OCI-LY7 (cell line): ENCODE measurements around the gene CHRNA4. TPM values are rescaled to one million over a fixed set of nuclear protein-coding genes. Genes with fewer than 3 reads are reported as not detected.

Experiments used
- BruUV-seq: library from RNA; stranded (reverse); fragments of 400-500 nt; replicated peaks from 2 replicates; lab custom pipeline; 2021; lab: Mats Ljungman, UMichigan
- CTCF ChIA-PET: fragments of 300-600 bp; sonication (Branson Sonifier 250); formaldehyde crosslinking; loops from one replicate; lab custom pipeline; 2022; ENCODE audit warnings: antibody characterized with exemption; ENCODE audit not compliant: unreplicated experiment; lab: Charles Lee
- POLR2A ChIA-PET: fragments of 300-600 bp; sonication (Branson Sonifier 250); formaldehyde crosslinking; loops from one replicate; lab custom pipeline; 2022; ENCODE audit warnings: antibody characterized with exemption; lab: Charles Lee
- DNase-seq: peaks from one replicate; pipeline ENCODE4 v3.0.0-alpha.2; 2015; ENCODE audit warnings: low spot score
- H2AFZ ChIP-seq: fragments of 200-600 bp; sonication (generic), shearing (Covaris generic); 2 replicates; pipeline ENCODE4 v1.6.1; 2014; ENCODE audit warnings: mild to moderate bottlenecking, antibody characterized with exemption, low read length, moderate library complexity
- H3K27ac ChIP-seq: fragments of 200-600 bp; sonication (generic); 2 replicates; pipeline ENCODE4 v1.5.1; 2014; ENCODE audit warnings: mixed run types, low read depth, mild to moderate bottlenecking, moderate library complexity, low read length, inconsistent platforms; ENCODE audit not compliant: poor library complexity, severe bottlenecking
- H3K36me3 ChIP-seq: fragments of 200-600 bp; sonication (generic); 2 replicates; pipeline ENCODE4 v1.6.1; 2014; ENCODE audit warnings: mild to moderate bottlenecking, antibody characterized with exemption, low read length, moderate library complexity, mixed read lengths; ENCODE audit not compliant: insufficient read depth
- H3K4me1 ChIP-seq: fragments of 200-600 bp; sonication (generic); 2 replicates; pipeline ENCODE4 v1.5.1; 2014; ENCODE audit warnings: mild to moderate bottlenecking, low read length; ENCODE audit not compliant: insufficient read depth, poor library complexity, severe bottlenecking
- H3K4me2 ChIP-seq: fragments of 200-600 bp; sonication (generic); 2 replicates; pipeline ENCODE4 v1.6.1; 2014; ENCODE audit warnings: mild to moderate bottlenecking, low read length
- H3K4me3 ChIP-seq: fragments of 200-600 bp; sonication (generic); 2 replicates; pipeline ENCODE4 v1.5.1; 2014; ENCODE audit warnings: mild to moderate bottlenecking, low read depth, low read length; ENCODE audit not compliant: poor library complexity, severe bottlenecking
- H3K79me2 ChIP-seq: fragments of 200-600 bp; sonication (generic); 2 replicates; pipeline ENCODE4 v1.6.1; 2016; ENCODE audit warnings: low read depth, mild to moderate bottlenecking, low read length, moderate library complexity, mixed read lengths; ENCODE audit not compliant: insufficient read depth
- H3K9me2 ChIP-seq: fragments of 200-600 bp; sonication (generic); 2 replicates; pipeline ENCODE4 v1.6.1; 2016; ENCODE audit warnings: mild to moderate bottlenecking, low read length, mixed read lengths; ENCODE audit not compliant: insufficient read depth
- H3K9me3 ChIP-seq: fragments of 200-600 bp; sonication (generic); 2 replicates; pipeline ENCODE4 v1.6.1; 2014; ENCODE audit warnings: mild to moderate bottlenecking, mixed run types, low read length, mixed read lengths
- H4K20me1 ChIP-seq: fragments of 200-600 bp; sonication (generic); 2 replicates; pipeline ENCODE4 v1.6.1; 2014; ENCODE audit warnings: mild to moderate bottlenecking, antibody characterized with exemption, low read length, moderate library complexity, mixed read lengths; ENCODE audit not compliant: insufficient read depth
- EZH2phosphoT487 ChIP-seq: fragments of 200-600 bp; sonication (generic); IDR thresholded peaks from 2 replicates; pipeline ENCODE4 v1.6.1; 2018; ENCODE audit warnings: low read depth, borderline replicate concordance, mild to moderate bottlenecking, mixed run types, antibody characterized with exemption, low read length, moderate library complexity, mixed read lengths
- intact Hi-C: fragments of 100-400 bp; cut with micrococcal nuclease; formaldehyde crosslinking; loops from one replicate; pipeline ENCODE4 v1.10.0; 2022; ENCODE audit not compliant: unreplicated experiment
- total RNA-seq, 2 experiments: library from RNA; depleted of rRNA in 1 of 2; stranded (reverse); fragments of >200 nt in 1 of 2; shearing (Covaris generic) in 1 of 2; gene quantifications; 2 replicates each; pipeline ENCODE4 v1.2.3, GENCODE V29; 2014 to 2022
- TF ChIP-seq, protein P1 (sequence below): fragments of 200-600 bp; sonication (generic); conservative IDR thresholded peaks from 2 replicates; pipeline ENCODE4 v1.5.1; 2014; ENCODE audit warnings: mild to moderate bottlenecking, antibody characterized with exemption, low read length, moderate library complexity, mixed read lengths

CHRNA4 gene
- total RNA-seq, 2 experiments from 2014 or later, result not detected

DNA sequence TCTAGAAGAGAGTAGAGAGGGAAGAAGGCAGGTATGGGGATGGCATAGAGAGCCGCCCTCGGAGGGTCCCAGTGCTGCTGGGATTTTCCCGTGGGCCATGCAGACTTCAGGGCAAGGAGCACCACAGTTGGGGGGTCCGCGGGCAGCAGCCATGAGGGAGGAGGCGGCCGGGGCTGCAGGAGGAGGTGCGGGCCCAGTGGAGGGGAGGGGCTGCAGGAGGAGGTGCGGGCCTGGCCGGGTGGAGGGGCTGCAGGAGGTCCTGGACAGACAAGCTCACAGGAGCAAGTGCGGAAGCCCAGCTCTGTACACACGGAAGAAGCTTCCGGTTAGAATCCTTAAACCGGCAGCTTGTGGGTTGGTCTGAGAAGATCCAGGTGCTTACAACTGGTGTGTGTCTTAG, 34.6 kb upstream of the CHRNA4 start:
- Histone ChIP-seq H3K36me3 (no peaks in the 10 kb centered on the region), H3K27ac (no peak overlapping the region), H3K4me1 (no peaks in the 10 kb centered on the region), H3K4me3 (no peak overlapping the region), H3K9me3 (no peaks in the 10 kb centered on the region), H2AFZ (no peak overlapping the region), H4K20me1 (no peaks in the 10 kb centered on the region), H3K4me2 (no peak overlapping the region), H3K79me2 (no peaks in the 10 kb centered on the region), H3K9me2 (no peaks in the 10 kb centered on the region)
- intact Hi-C loops, result no loop called here
- BruUV-seq, result no TSS peak
- ChIA-PET POLR2A (no interaction called here), CTCF (no interaction called here)
- no peak for DNase-seq
- TF ChIP-seq, protein P1, sequence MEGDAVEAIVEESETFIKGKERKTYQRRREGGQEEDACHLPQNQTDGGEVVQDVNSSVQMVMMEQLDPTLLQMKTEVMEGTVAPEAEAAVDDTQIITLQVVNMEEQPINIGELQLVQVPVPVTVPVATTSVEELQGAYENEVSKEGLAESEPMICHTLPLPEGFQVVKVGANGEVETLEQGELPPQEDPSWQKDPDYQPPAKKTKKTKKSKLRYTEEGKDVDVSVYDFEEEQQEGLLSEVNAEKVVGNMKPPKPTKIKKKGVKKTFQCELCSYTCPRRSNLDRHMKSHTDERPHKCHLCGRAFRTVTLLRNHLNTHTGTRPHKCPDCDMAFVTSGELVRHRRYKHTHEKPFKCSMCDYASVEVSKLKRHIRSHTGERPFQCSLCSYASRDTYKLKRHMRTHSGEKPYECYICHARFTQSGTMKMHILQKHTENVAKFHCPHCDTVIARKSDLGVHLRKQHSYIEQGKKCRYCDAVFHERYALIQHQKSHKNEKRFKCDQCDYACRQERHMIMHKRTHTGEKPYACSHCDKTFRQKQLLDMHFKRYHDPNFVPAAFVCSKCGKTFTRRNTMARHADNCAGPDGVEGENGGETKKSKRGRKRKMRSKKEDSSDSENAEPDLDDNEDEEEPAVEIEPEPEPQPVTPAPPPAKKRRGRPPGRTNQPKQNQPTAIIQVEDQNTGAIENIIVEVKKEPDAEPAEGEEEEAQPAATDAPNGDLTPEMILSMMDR, result no peak
- no peak for TF ChIP-seq EZH2phosphoT487

DNA sequence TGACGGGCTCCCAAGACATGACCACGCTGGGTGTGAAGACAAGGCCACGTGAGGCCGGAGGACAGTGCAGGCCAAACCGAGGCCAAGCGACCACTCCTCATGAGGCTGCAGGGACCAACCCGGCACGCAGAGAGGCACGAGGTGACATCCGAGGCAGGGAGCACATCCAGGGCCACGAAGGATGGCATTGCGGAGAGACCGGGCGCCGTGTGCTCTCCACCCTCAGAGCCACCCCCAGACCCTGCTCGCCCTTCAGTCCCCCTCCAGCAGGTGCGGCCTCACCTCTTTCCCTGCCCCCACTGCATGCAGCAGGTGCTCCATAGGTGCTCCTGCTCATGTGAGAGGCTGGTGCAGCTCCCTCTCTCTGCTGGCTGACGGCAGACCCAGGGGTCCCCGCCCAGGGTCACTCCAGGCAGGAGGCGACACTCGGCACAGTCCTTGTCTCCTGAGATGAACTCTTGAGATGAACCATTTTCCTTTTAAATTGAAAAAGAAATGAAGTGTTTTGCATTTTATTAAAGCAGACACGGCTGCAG, 33.8 kb upstream of the CHRNA4 start:
- no peaks in the 10 kb centered on the region for H3K9me3 ChIP-seq
- H3K36me3 ChIP-seq, result no peaks in the 10 kb centered on the region
- CTCF ChIA-PET, result no interaction called here
- BruUV-seq, result no TSS peak
- POLR2A ChIA-PET, result no interaction called here
- H3K27ac ChIP-seq, result no peak overlapping the region
- H3K4me2 ChIP-seq, result no peak overlapping the region
- H4K20me1 ChIP-seq, result no peaks in the 10 kb centered on the region
- H3K4me1 ChIP-seq, result no peaks in the 10 kb centered on the region
- H3K9me2 ChIP-seq, result no peaks in the 10 kb centered on the region
- H2AFZ ChIP-seq, result no peak overlapping the region
- no peaks in the 10 kb centered on the region for H3K79me2 ChIP-seq
- H3K4me3 ChIP-seq, result no peak overlapping the region
- TF ChIP-seq EZH2phosphoT487, result no peak
- TF ChIP-seq, protein P1, result no peak
- no peak for DNase-seq
- intact Hi-C loops, result no loop called here

DNA sequence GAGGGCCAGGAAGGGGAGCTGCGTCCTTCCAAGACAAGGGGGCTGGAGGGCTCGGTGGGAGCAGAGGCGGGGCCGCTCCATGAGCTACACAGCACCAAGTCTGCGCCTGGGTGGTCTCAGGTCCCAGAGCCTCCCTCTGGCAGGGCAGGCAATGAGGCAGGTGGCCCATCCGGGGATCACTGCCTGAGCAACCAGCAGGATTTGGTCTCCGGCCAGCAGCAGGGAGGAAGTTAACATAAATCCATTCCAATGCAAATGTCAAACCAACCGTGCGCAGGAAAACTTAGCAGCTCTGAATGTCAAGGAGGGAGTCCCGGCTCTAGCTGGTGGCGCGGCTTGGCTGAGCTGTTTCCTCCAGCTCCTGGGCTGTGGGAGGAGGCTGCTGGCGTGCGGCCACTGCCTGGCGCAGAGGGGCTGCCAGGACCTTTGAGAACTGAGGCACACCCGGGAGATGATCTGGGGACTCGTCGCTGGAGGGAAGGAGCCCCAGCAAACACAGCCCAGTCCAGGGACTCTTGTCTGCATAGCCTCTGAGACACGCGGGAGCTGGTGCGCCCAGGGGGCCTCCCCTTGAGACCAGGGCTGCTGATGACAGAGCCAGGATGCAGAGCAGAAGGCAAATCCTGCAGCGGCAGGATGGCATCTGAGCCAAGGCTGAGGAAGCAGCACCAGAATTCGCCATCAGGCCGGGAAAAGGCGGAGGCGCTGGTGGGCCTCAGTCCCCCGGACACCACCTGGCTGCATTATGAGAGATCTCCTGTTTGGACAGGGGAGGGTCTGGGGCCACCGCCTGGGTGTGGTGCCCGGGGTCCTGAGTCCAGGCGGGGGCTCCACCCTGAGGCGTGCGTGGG, 33.1 kb upstream of the CHRNA4 start:
- no peak for DNase-seq
- Histone ChIP-seq H3K27ac (no peak overlapping the region), H2AFZ (no peak overlapping the region), H3K9me3 (no peaks in the 10 kb centered on the region), H3K36me3 (no peaks in the 10 kb centered on the region), H3K4me1 (no peaks in the 10 kb centered on the region), H3K9me2 (no peaks in the 10 kb centered on the region), H3K79me2 (no peaks in the 10 kb centered on the region), H4K20me1 (no peaks in the 10 kb centered on the region), H3K4me2 (no peak overlapping the region), H3K4me3 (no peak overlapping the region)
- no peak for TF ChIP-seq EZH2phosphoT487
- TF ChIP-seq, protein P1, result no peak
- BruUV-seq, result no TSS peak
- intact Hi-C loops, result no loop called here
- ChIA-PET CTCF (no interaction called here), POLR2A (no interaction called here)
